Spleen (tissue), 7 donors: ENCODE results near the gene FXYD2.

Source experiments
- CTCF ChIP-seq, 11 experiments: fragments of 200-600 bp in 7 of 11; fragments of 450-650 bp in 4 of 11; sonication (generic) in 4 of 11; IDR thresholded peaks in 8 of 11; conservative IDR thresholded peaks in 3 of 11; 1 replicate in 7 of 11; 2 replicates in 4 of 11; pipeline versions ENCODE4 v1.4.0 to v1.8.0; 2016 to 2021; ENCODE audit warnings: antibody characterized with exemption in 11 of 11, inconsistent platforms in 4 of 11, mild to moderate bottlenecking in 1 of 11
- POLR2A ChIP-seq, 3 donors: fragments of 450-650 bp; IDR thresholded peaks; one replicate each; pipeline ENCODE4 v1.5.1; 2017; ENCODE audit warnings: antibody characterized with exemption in 3 of 3, mild to moderate bottlenecking in 1 of 3
- POLR2AphosphoS5 ChIP-seq, 3 donors: sonication (generic); formaldehyde crosslinking; IDR thresholded peaks; one replicate each; pipeline ENCODE4 v1.5.1; 2017; ENCODE audit warnings: antibody characterized with exemption in 3 of 3
- donor health status: DM: no; HTN: no; CAD: no; lungs with moderate emphysema.
- donor health status: DM: no; HTN: no; CAD: no.
- donor health status: DM: no; HTN: no; CAD: no.

- no peak for TF ChIP-seq CTCF (IDR thresholded peaks at IDR 0.05 in 8 of 11, conservative IDR thresholded peaks at IDR 0.05 in 3 of 11)
- TF ChIP-seq POLR2AphosphoS5 (IDR thresholded peaks at IDR 0.05): no peak
- TF ChIP-seq POLR2A (IDR thresholded peaks at IDR 0.05): no peak
These were observed 38.2 kb downstream of the FXYD2 start for GRCh38 chr11:117786135-117786870.
